HepG2 (cell line): ENCODE results near the gene MAPK6. TPM values are rescaled to one million over a fixed set of nuclear protein-coding genes. Genes with fewer than 3 reads are reported as not detected.

Source experiments
- ATAC-seq: fragments of 200-7000 bp; cut with Tn5 transposase; 3 replicates; pipeline ENCODE4 v1.9.1; 2020; ENCODE audit warnings: mild to moderate bottlenecking, moderate library complexity
- BruUV-seq: library from RNA; stranded (reverse); fragments of 400-500 nt; replicated peaks from 2 replicates; lab custom pipeline; 2021; lab: Mats Ljungman, UMichigan
- CTCF ChIA-PET: fragments of 300-600 bp; formaldehyde crosslinking; extraction: SDS; loops from one replicate; lab custom pipeline; 2021; ENCODE audit warnings: low total read pairs, inconsistent platforms, low intra/inter-chr PET ratio; lab: Yijun Ruan, JAX
- POLR2A ChIA-PET: fragments of 350-600 bp; sonication (Branson Sonifier 250); formaldehyde crosslinking; loops from one replicate; lab custom pipeline; 2020; ENCODE audit warnings: antibody characterized with exemption, inconsistent platforms; lab: Yijun Ruan, JAX
- DNase-seq: peaks from one replicate; pipeline ENCODE4 v3.0.0-alpha.2; 2015; ENCODE audit warnings: low spot score
- FAIRE-seq: peaks from 3 replicates; lab custom pipeline; 2011; peaks lifted over from hg19 to GRCh38; lab: Jason Lieb, UNC
- H2AFZ ChIP-seq: one replicate; pipeline ENCODE4 v1.6.1; 2011; ENCODE audit warnings: low read length, inconsistent platforms
- H3K27ac ChIP-seq: fragments of 300-600 bp; 3 replicates; pipeline ENCODE4 v1.8.0; 2011; ENCODE audit warnings: mixed run types, mild to moderate bottlenecking, mixed read lengths, low read length, inconsistent platforms; ENCODE audit not compliant: insufficient read depth; ENCODE audit errors: extremely low read length
- H3K27me3 ChIP-seq, 2 experiments: fragments of 200-600 bp in 1 of 2; 2 replicates in 1 of 2; 3 replicates in 1 of 2; pipeline versions ENCODE4 v1.6.0 to v1.8.0; 2011; ENCODE audit warnings: low read length in 2 of 2, mild to moderate bottlenecking in 2 of 2, moderate library complexity in 2 of 2, inconsistent platforms in 1 of 2; ENCODE audit not compliant: insufficient read depth in 2 of 2, control insufficient read depth in 1 of 2
- H3K36me3 ChIP-seq, 2 experiments: fragments of 200-600 bp in 1 of 2; replicated peaks in 1 of 2; 2 replicates in 1 of 2; 3 replicates in 1 of 2; pipeline versions ENCODE4 v1.5.1 to v1.8.0; 2011; ENCODE audit warnings: low read length in 2 of 2, inconsistent platforms in 1 of 2; ENCODE audit not compliant: insufficient read depth in 2 of 2, control insufficient read depth in 1 of 2
- H3K4me1 ChIP-seq: 2 replicates; pipeline ENCODE4 v1.5.1; 2012; ENCODE audit warnings: low read length, inconsistent platforms; ENCODE audit not compliant: insufficient read depth
- H3K4me2 ChIP-seq: 2 replicates; pipeline ENCODE4 v1.6.0; 2011; ENCODE audit warnings: low read depth, low read length, inconsistent platforms
- H3K4me3 ChIP-seq, 3 experiments: fragments of 200-600 bp in 1 of 3; sonication (generic), shearing (Covaris generic) in 1 of 3; replicated peaks in 1 of 3; 2 replicates each; pipeline ENCODE4 v1.5.1; 2011 to 2016; ENCODE audit warnings: low read length in 3 of 3, inconsistent platforms in 2 of 3, low read depth in 2 of 3, mild to moderate bottlenecking in 2 of 3, control low read depth in 1 of 3, mixed read lengths in 1 of 3; ENCODE audit not compliant: insufficient read depth in 1 of 3
- H3K79me2 ChIP-seq: one replicate; pipeline ENCODE4 v1.6.1; 2011; ENCODE audit warnings: low read length, inconsistent platforms; ENCODE audit not compliant: insufficient read depth
- H3K9ac ChIP-seq: 2 replicates; pipeline ENCODE4 v1.6.0; 2011; ENCODE audit warnings: mild to moderate bottlenecking, low read depth, low read length, inconsistent platforms; ENCODE audit not compliant: insufficient read depth
- H3K9me3 ChIP-seq: 2 replicates; pipeline ENCODE4 v1.5.1; 2012; ENCODE audit warnings: mild to moderate bottlenecking, low read length
- H4K20me1 ChIP-seq: 2 replicates; pipeline ENCODE4 v1.6.0; 2011; ENCODE audit warnings: inconsistent platforms, mild to moderate bottlenecking, low read length, moderate library complexity; ENCODE audit not compliant: insufficient read depth
- FOXJ3 ChIP-seq: sonication (generic); formaldehyde crosslinking; IDR thresholded peaks from 2 replicates; pipeline ENCODE4 v1.4.0; 2020; ENCODE audit warnings: missing genetic modification reagents, mild to moderate bottlenecking, borderline replicate concordance
- ISX ChIP-seq: sonication (generic); formaldehyde crosslinking; conservative IDR thresholded peaks from 2 replicates; pipeline ENCODE4 v1.5.0; 2020; ENCODE audit warnings: missing genetic modification reagents
- JARID2 ChIP-seq: sonication (generic); formaldehyde crosslinking; IDR thresholded peaks from 2 replicates; pipeline ENCODE4 v1.8.1; 2023; ENCODE audit warnings: missing genetic modification reagents, inconsistent platforms; ENCODE audit not compliant: insufficient replicate concordance
- LCORL ChIP-seq, 2 experiments: fragments of 450-650 bp in 1 of 2; sonication (generic) in 1 of 2; formaldehyde crosslinking in 1 of 2; IDR thresholded peaks; 2 replicates each; pipeline versions ENCODE4 v1.5.0 to v1.6.1; 2017 to 2020; ENCODE audit warnings: antibody characterized with exemption in 1 of 2, missing genetic modification reagents in 1 of 2
- MTERF4 ChIP-seq: sonication (generic); formaldehyde crosslinking; IDR thresholded peaks from 2 replicates; pipeline ENCODE4 v1.8.0; 2023; ENCODE audit warnings: mild to moderate bottlenecking, missing genetic modification reagents
- NCOA5 ChIP-seq: sonication (generic); formaldehyde crosslinking; IDR thresholded peaks from 2 replicates; pipeline ENCODE4 v1.4.0; 2020; ENCODE audit warnings: missing genetic modification reagents
- PAX8 ChIP-seq: sonication (generic); formaldehyde crosslinking; IDR thresholded peaks from 2 replicates; pipeline ENCODE4 v1.8.0; 2022; ENCODE audit warnings: mild to moderate bottlenecking, missing genetic modification reagents, borderline replicate concordance
- PRMT3 ChIP-seq: sonication (generic); formaldehyde crosslinking; IDR thresholded peaks from 2 replicates; pipeline ENCODE4 v1.8.1; 2022; ENCODE audit warnings: low read depth, mild to moderate bottlenecking, moderate library complexity, missing genetic modification reagents, borderline replicate concordance
- RBM22 ChIP-seq: fragments of 200-400 bp; formaldehyde crosslinking; optimal IDR thresholded peaks from 2 replicates; pipeline ENCODE3; 2017; ENCODE audit warnings: mild to moderate bottlenecking, low read length, moderate library complexity
- RELA ChIP-seq: sonication (generic); formaldehyde crosslinking; IDR thresholded peaks from 2 replicates; pipeline ENCODE4 v1.4.0; 2020; ENCODE audit warnings: missing genetic modification reagents
- SNAI1 ChIP-seq: sonication (generic); formaldehyde crosslinking; IDR thresholded peaks from 2 replicates; pipeline ENCODE4 v1.5.0; 2020; ENCODE audit warnings: mild to moderate bottlenecking, missing genetic modification reagents, borderline replicate concordance
- TCF12 ChIP-seq, 2 experiments: fragments of 450-650 bp in 1 of 2; sonication (generic) in 1 of 2; formaldehyde crosslinking in 1 of 2; IDR thresholded peaks; 2 replicates each; pipeline versions ENCODE4 v1.6.1 to v1.8.0; 2017 to 2022; ENCODE audit warnings: antibody characterized with exemption in 1 of 2, mild to moderate bottlenecking in 1 of 2, missing genetic modification reagents in 1 of 2, moderate library complexity in 1 of 2
- ZFP91 ChIP-seq: sonication (generic); formaldehyde crosslinking; IDR thresholded peaks from 2 replicates; pipeline ENCODE4 v1.9.0; 2022; ENCODE audit warnings: missing genetic modification reagents, mild to moderate bottlenecking, borderline replicate concordance
- WGBS: methylation state at CpG from one replicate; pipeline ENCODE4 v1.1.6; 2017; ENCODE audit warnings: low lambda C conversion rate; 5-methylcytosine and 5-hydroxymethylcytosine counted together
- in situ Hi-C: cut with HindIII; loops from 2 replicates; pipeline ENCODE4 v1.10.0; 2017; ENCODE audit warnings: low pct_unique_long_range_greater_than_20kb; ENCODE audit not compliant: extremely low pct_ligation_motif_present
- intact Hi-C: fragments of 100-400 bp; cut with micrococcal nuclease; formaldehyde crosslinking; loops from one replicate; pipeline ENCODE4 v1.10.0; 2022; ENCODE audit not compliant: unreplicated experiment
- polyA plus RNA-seq, 8 experiments: library from polyadenylated mRNA; depleted of rRNA in 3 of 8; stranded (reverse) in 7 of 8; unstranded in 1 of 8; fragments of >200 nt; fragmentation: Illumina TruSeq in 4 of 8; extraction: Trizol in 4 of 8; gene quantifications; 2 replicates each; pipeline versions ENCODE4 v1.2.1 to v1.2.3, GENCODE V29; 2011 to 2016; ENCODE audit warnings: low read depth in 4 of 8, missing spikeins in 1 of 8, mixed read lengths in 1 of 8; ENCODE audit not compliant: insufficient read depth in 1 of 8
- total RNA-seq, 5 experiments: library from RNA; depleted of rRNA; stranded (reverse); fragments of >200 nt; fragmentation: Illumina TruSeq; extraction: Trizol; gene quantifications; 2 replicates each; pipeline ENCODE4 v1.2.3, GENCODE V29; 2016; ENCODE audit warnings: low read depth in 1 of 5

The MAPK6 gene
- total and polyA plus RNA-seq, 2 of the 13 experiments (the other 11 are each of a cell fraction or from before 2014, with no cell fraction given), result 89.5 to 99.7 TPM

GRCh38 chr15:52056001-52056400 is 37.0 kb downstream of the MAPK6 start (continued):
- TF ChIP-seq JARID2 (CRISPR knock-in tag) (no peak), NCOA5 (CRISPR knock-in tag) (no peak)

GRCh38 chr15:52056496-52056895 is 37.5 kb downstream of the MAPK6 start:
- Histone ChIP-seq H3K4me1 (peaks cover 42% of the 10 kb centered on the region), H3K4me2 (no peak overlapping the region), H2AFZ (no peak overlapping the region), H3K9me3 (no peaks in the 10 kb centered on the region), H3K4me3 (no peak overlapping the region), H3K79me2 (peaks cover 24% of the 10 kb centered on the region), H3K27me3 (no peaks in the 10 kb centered on the region), H4K20me1 (peaks cover 20% of the 10 kb centered on the region), H3K27ac (no peak overlapping the region), H3K36me3 (peaks cover 31 to 79% of the 10 kb centered on the region in 2 experiments), H3K9ac (no peak overlapping the region)
- ATAC-seq (no peak), FAIRE-seq (no peak), DNase-seq (no peak)
- POLR2A ChIA-PET, result no interaction called here
- no peak for TF ChIP-seq FOXJ3 (CRISPR knock-in tag)
- peak; percentile 50 for TF ChIP-seq RBM22
- intact Hi-C loops (no loop called here), in situ Hi-C loops (no loop called here)
- CTCF ChIA-PET, result no interaction called here
- BruUV-seq, result no TSS peak
- WGBS, result 100% methylated on average over 3 of the region's 3 CpGs

GRCh38 chr15:52057996-52058395 is 39.0 kb downstream of the MAPK6 start:
- Histone ChIP-seq H3K79me2 (peaks cover 18% of the 10 kb centered on the region), H4K20me1 (0 out of 2 replicates have a peak, but pooled peaks cover 12% of the 10 kb centered on the region), H2AFZ (no peak overlapping the region), H3K27me3 (no peaks in the 10 kb centered on the region), H3K9ac (no peak overlapping the region), H3K4me2 (no peak overlapping the region), H3K4me3 (no peak overlapping the region), H3K36me3 (peaks cover 30 to 81% of the 10 kb centered on the region in 2 experiments), H3K9me3 (no peaks in the 10 kb centered on the region), H3K27ac (no peak overlapping the region), H3K4me1 (peaks cover 27% of the 10 kb centered on the region)
- no peak for TF ChIP-seq RELA (CRISPR knock-in tag)
- no peak for TF ChIP-seq LCORL (IDR thresholded peaks at IDR 0.05)
- no peak for TF ChIP-seq LCORL (CRISPR knock-in tag; IDR thresholded peaks at IDR 0.05)
- TF ChIP-seq JARID2 (CRISPR knock-in tag), result no peak
- no peak for TF ChIP-seq SNAI1 (CRISPR knock-in tag)
- no peak for TF ChIP-seq PAX8 (CRISPR knock-in tag)
- no peak for TF ChIP-seq MTERF4 (CRISPR knock-in tag)
- TF ChIP-seq ZFP91 (CRISPR knock-in tag), result no peak
- TF ChIP-seq TCF12 (IDR thresholded peaks at IDR 0.05), result no peak
- TF ChIP-seq TCF12 (CRISPR knock-in tag; IDR thresholded peaks at IDR 0.05), result no peak
- no peak for TF ChIP-seq PRMT3 (CRISPR knock-in tag)
- no peak for TF ChIP-seq ISX (CRISPR knock-in tag)
- intact Hi-C loops, result no loop called here
- no peak for ATAC-seq
- in situ Hi-C loops, result no loop called here
- no TSS peak for BruUV-seq
- CTCF ChIA-PET, result no interaction called here
- DNase-seq, result no peak
- FAIRE-seq, result no peak
- POLR2A ChIA-PET, result no interaction called here
